ENCODE data around the gene HOXC13.

DNA sequence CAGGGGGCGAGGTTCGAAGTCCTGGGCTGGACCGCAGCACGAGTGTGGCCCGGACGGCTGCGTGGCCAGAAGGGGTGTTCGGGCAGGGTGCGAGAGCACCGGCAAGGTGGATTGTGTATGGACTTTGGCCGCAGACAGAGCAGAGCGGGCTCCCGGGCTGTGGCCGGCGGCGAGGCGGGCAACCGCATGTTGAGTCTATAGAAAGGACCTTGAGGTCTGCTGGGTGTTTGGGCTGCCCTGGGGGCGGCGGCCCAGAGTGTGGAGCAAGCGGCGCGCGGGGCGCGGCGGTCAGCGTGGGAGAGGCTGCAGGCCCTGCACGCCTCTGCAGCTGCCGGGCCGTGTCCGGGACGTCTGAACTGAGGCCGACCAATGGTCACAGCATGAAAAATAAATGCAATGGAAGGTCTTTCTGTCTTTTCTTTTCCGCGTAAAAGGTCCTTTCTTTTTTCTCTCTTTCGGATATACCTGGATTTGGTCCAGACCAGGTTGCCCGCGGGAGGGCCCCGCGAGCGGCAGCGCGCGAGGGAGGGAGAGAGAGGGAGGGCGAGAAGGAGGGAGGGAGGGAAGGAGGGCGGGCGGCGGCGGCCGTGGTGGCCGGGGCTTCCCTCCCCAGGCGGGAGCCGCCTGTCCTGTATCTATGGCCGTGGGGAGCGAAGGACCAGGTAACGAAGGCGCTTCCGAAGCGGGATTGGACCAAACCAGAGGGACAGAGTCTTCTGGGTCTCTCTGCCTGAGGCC is 55.8 kb downstream of the HOXC13 start:
- no peak for TF ChIP-seq JUNB (IDR thresholded peaks at IDR 0.05; ENCODE audit: unreplicated experiment)
- TF ChIP-seq, protein P1, sequence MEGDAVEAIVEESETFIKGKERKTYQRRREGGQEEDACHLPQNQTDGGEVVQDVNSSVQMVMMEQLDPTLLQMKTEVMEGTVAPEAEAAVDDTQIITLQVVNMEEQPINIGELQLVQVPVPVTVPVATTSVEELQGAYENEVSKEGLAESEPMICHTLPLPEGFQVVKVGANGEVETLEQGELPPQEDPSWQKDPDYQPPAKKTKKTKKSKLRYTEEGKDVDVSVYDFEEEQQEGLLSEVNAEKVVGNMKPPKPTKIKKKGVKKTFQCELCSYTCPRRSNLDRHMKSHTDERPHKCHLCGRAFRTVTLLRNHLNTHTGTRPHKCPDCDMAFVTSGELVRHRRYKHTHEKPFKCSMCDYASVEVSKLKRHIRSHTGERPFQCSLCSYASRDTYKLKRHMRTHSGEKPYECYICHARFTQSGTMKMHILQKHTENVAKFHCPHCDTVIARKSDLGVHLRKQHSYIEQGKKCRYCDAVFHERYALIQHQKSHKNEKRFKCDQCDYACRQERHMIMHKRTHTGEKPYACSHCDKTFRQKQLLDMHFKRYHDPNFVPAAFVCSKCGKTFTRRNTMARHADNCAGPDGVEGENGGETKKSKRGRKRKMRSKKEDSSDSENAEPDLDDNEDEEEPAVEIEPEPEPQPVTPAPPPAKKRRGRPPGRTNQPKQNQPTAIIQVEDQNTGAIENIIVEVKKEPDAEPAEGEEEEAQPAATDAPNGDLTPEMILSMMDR (conservative IDR thresholded peaks at IDR 0.05; ENCODE audit: low read depth in 2 of 2), result no peak
- peak; percentile 89 for TF ChIP-seq EZH2phosphoT487 (IDR thresholded peaks at IDR 0.05; ENCODE audit: unreplicated experiment)
- TF ChIP-seq, protein P2, sequence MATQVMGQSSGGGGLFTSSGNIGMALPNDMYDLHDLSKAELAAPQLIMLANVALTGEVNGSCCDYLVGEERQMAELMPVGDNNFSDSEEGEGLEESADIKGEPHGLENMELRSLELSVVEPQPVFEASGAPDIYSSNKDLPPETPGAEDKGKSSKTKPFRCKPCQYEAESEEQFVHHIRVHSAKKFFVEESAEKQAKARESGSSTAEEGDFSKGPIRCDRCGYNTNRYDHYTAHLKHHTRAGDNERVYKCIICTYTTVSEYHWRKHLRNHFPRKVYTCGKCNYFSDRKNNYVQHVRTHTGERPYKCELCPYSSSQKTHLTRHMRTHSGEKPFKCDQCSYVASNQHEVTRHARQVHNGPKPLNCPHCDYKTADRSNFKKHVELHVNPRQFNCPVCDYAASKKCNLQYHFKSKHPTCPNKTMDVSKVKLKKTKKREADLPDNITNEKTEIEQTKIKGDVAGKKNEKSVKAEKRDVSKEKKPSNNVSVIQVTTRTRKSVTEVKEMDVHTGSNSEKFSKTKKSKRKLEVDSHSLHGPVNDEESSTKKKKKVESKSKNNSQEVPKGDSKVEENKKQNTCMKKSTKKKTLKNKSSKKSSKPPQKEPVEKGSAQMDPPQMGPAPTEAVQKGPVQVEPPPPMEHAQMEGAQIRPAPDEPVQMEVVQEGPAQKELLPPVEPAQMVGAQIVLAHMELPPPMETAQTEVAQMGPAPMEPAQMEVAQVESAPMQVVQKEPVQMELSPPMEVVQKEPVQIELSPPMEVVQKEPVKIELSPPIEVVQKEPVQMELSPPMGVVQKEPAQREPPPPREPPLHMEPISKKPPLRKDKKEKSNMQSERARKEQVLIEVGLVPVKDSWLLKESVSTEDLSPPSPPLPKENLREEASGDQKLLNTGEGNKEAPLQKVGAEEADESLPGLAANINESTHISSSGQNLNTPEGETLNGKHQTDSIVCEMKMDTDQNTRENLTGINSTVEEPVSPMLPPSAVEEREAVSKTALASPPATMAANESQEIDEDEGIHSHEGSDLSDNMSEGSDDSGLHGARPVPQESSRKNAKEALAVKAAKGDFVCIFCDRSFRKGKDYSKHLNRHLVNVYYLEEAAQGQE (IDR thresholded peaks at IDR 0.05; ENCODE audit: unreplicated experiment), result no peak
- peak; percentile 98 for TF ChIP-seq EZH2 (IDR thresholded peaks at IDR 0.05; ENCODE audit: low read depth, unreplicated experiment)
- no peak for TF ChIP-seq POLR2AphosphoS5 (IDR thresholded peaks at IDR 0.05; ENCODE audit: low read depth)
- no peak for TF ChIP-seq CREB1 (CRISPR knock-in tag; IDR thresholded peaks at IDR 0.05; ENCODE audit: low read depth)
- TF ChIP-seq ZNF331 (CRISPR knock-in tag; IDR thresholded peaks at IDR 0.05; ENCODE audit: low read depth), result no peak
- no peak for TF ChIP-seq STAT1 (IDR thresholded peaks at IDR 0.05; ENCODE audit: unreplicated experiment)

Measured in GM23338 (cell line).